ENCODE results near the gene IQGAP3. TPM values are rescaled to one million over a fixed set of nuclear protein-coding genes. Genes with fewer than 3 reads are reported as not detected.
A peak's percentile ranks its signal among the peaks of the same experiment; 100 is the strongest.

Gene IQGAP3
- total RNA-seq, 4 donors from 2014 or later = 0.06 to 1.1 (median 0.50) TPM; not detected in 1

GRCh38 chr1:156566436-156566835 lies 5.9 kb downstream of the IQGAP3 start:
- Histone ChIP-seq H3K36me3 (no peaks in the 10 kb centered on the region), H3K4me3 (no peak overlapping the region), H3K9me3 (no peaks in the 10 kb centered on the region), H3K4me1 (peaks cover 0 to 2% (median under 1%) of the 10 kb centered on the region in 4 donors), H3K27ac (replicated peaks in 1 of 4) (no peak overlapping the region), H3K27me3 (peaks cover 0 to under 1% (median 0%) of the 10 kb centered on the region in 4 donors)
- DNase-seq (ENCODE audit: extremely low spot score) = no peak
- TF ChIP-seq CTCF (IDR thresholded peaks at IDR 0.05) (no peak), POLR2AphosphoS5 (IDR thresholded peaks at IDR 0.05) (no peak), EP300 (IDR thresholded peaks at IDR 0.05) (no peak)
- intact Hi-C loops (cut with DNase I) = no loop called here
- WGBS = 77% methylated on average over 3 of the region's 4 CpGs

DNA sequence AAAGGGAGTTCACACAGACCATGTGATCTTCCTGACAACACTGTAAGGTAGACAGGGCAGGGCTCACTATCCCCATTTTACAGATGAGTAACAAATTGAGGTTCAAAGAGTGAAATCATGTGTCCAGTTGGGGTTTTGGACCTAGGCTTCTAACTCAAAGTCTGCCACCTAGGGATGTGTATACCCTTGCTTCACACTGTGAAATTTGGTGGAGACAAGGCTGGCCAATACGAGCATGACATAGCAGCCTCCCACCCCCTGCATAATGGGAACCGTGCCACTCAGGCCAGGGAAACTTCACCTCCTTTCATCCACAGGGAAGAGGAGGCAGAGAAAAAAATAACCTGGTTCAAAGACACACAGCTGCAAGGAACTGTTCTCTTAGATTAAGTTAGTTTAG lies 6.8 kb downstream of the IQGAP3 start:
- H3K27me3 ChIP-seq = no peaks in the 10 kb centered on the region
- no peaks in the 10 kb centered on the region for H3K4me1 ChIP-seq
- no peak for TF ChIP-seq POLR2AphosphoS5 (IDR thresholded peaks at IDR 0.05)
- no peak for TF ChIP-seq POLR2A (IDR thresholded peaks at IDR 0.05; ENCODE audit: low read depth)
- TF ChIP-seq EP300 (IDR thresholded peaks at IDR 0.05) = no peak
- no peak for TF ChIP-seq CTCF (IDR thresholded peaks at IDR 0.05)
- intact Hi-C loops (cut with DNase I) = no loop called here
- H3K27ac ChIP-seq (replicated peaks in 1 of 4) = no peak overlapping the region
- H3K9me3 ChIP-seq = no peaks in the 10 kb centered on the region
- WGBS = 95% methylated on average over 2 of the region's 2 CpGs
- no peak overlapping the region for H3K4me3 ChIP-seq
- no peaks in the 10 kb centered on the region for H3K36me3 ChIP-seq
- no peak for DNase-seq (ENCODE audit: extremely low spot score)

GRCh38 chr1:156560585-156561163 lies 11.7 kb downstream of the IQGAP3 start:
- intact Hi-C loops (cut with DNase I) = no loop called here
- WGBS = 72% methylated on average over 5 of the region's 5 CpGs
- no peak for DNase-seq (ENCODE audit: extremely low spot score)

DNA sequence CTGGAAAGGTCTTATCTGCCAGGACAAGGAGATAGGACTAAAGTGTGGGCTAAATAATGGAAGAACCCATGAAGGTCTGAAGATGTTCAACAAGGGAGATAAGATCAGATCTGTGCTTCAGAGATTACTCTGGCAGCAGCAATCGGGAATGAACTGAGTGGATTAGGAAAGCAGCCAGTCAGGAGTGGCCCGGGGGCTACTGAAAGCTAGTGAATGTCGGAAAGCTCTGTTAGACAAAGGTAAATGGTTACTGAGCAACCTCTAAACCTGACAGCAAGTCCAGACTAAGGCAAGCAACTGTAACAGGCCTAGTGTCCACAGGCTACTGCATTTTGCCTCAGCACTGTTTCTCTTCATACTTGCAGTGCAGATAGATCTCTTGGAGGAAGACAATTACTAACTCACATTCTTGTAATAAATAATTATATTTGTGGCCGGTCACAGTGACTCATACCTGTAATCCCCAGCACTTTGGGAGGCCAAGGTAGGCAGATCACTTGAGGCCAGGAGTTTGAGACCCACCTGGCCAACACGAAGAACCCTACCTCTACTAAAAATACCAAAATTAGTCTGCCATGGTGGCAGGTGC lies 12.5 kb downstream of the IQGAP3 start:
- Histone ChIP-seq H3K4me3 (no peak overlapping the region), H3K4me1 (no peaks in the 10 kb centered on the region), H3K9me3 (no peaks in the 10 kb centered on the region), H3K27me3 (no peaks in the 10 kb centered on the region), H3K36me3 (no peaks in the 10 kb centered on the region), H3K27ac (replicated peaks in 1 of 4) (peak overlapping the region in 1 of 4 donors; percentile 13)
- TF ChIP-seq POLR2AphosphoS5 (IDR thresholded peaks at IDR 0.05) = no peak
- no peak for TF ChIP-seq EP300 (IDR thresholded peaks at IDR 0.05)
- no peak for TF ChIP-seq POLR2A (IDR thresholded peaks at IDR 0.05; ENCODE audit: low read depth)
- no peak for TF ChIP-seq CTCF (IDR thresholded peaks at IDR 0.05)
- 78% methylated on average over 5 of the region's 5 CpGs for WGBS
- DNase-seq (ENCODE audit: extremely low spot score) = no peak
- intact Hi-C loops (cut with DNase I) = no loop called here

More at GRCh38 chr1:156560585-156561163, 11.7 kb downstream of the IQGAP3 start:
- TF ChIP-seq POLR2AphosphoS5 (IDR thresholded peaks at IDR 0.05) (no peak), POLR2A (IDR thresholded peaks at IDR 0.05; ENCODE audit: low read depth) (no peak), EP300 (IDR thresholded peaks at IDR 0.05) (no peak), CTCF (IDR thresholded peaks at IDR 0.05) (no peak)
- H3K4me3 ChIP-seq = no peak overlapping the region
- peak overlapping the region in 1 of 4 donors; percentile 13 for H3K27ac ChIP-seq (replicated peaks in 1 of 4)
- no peaks in the 10 kb centered on the region for H3K4me1 ChIP-seq
- no peaks in the 10 kb centered on the region for H3K27me3 ChIP-seq
- H3K36me3 ChIP-seq = no peaks in the 10 kb centered on the region
- H3K9me3 ChIP-seq = no peaks in the 10 kb centered on the region

Data from esophagus muscularis mucosa (tissue), 4 donors.